Measurements from ENCODE around the gene TEX19.

The TEX19 gene

DNA sequence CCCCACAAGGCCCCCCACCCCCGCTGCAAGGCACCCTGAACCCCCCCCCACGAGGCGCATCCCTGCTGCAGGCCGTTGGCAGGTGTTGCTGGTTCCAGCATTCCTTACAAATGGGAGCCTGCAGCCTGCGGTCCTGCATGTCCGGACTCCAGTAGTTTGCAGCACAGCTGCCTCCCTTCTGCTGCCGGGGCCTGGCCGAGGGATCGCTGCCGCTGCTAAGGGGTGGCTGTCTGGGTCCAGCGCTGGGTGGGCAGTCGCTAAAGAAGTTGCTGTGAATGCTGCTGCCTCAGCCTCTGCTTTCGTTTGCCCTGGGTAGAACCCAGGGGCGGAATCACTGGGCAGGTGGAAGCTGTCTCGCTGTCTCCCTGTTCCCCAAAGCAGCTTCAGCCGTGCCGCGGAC lies 24.4 kb downstream of the TEX19 start:
- no peak overlapping the region for H3K4me3 ChIP-seq (ENCODE audit: control insufficient read depth, low read depth, low read length)
- TF ChIP-seq, protein P1, sequence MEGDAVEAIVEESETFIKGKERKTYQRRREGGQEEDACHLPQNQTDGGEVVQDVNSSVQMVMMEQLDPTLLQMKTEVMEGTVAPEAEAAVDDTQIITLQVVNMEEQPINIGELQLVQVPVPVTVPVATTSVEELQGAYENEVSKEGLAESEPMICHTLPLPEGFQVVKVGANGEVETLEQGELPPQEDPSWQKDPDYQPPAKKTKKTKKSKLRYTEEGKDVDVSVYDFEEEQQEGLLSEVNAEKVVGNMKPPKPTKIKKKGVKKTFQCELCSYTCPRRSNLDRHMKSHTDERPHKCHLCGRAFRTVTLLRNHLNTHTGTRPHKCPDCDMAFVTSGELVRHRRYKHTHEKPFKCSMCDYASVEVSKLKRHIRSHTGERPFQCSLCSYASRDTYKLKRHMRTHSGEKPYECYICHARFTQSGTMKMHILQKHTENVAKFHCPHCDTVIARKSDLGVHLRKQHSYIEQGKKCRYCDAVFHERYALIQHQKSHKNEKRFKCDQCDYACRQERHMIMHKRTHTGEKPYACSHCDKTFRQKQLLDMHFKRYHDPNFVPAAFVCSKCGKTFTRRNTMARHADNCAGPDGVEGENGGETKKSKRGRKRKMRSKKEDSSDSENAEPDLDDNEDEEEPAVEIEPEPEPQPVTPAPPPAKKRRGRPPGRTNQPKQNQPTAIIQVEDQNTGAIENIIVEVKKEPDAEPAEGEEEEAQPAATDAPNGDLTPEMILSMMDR (conservative IDR thresholded peaks at IDR 0.05; ENCODE audit: control insufficient read depth, insufficient read depth, low read depth, low read length) = no peak
- no peak for DNase-seq (ENCODE audit: low read depth)

- TF ChIP-seq, protein P1 (conservative IDR thresholded peaks at IDR 0.05; ENCODE audit: control insufficient read depth, insufficient read depth, low read depth, low read length) = no peak
- no peak overlapping the region for H3K4me3 ChIP-seq (ENCODE audit: control insufficient read depth, low read depth, low read length)
- DNase-seq (ENCODE audit: low read depth) = no peak
These were observed 25.1 kb downstream of the TEX19 start for GRCh38 chr17:82384051-82384729.

DNA sequence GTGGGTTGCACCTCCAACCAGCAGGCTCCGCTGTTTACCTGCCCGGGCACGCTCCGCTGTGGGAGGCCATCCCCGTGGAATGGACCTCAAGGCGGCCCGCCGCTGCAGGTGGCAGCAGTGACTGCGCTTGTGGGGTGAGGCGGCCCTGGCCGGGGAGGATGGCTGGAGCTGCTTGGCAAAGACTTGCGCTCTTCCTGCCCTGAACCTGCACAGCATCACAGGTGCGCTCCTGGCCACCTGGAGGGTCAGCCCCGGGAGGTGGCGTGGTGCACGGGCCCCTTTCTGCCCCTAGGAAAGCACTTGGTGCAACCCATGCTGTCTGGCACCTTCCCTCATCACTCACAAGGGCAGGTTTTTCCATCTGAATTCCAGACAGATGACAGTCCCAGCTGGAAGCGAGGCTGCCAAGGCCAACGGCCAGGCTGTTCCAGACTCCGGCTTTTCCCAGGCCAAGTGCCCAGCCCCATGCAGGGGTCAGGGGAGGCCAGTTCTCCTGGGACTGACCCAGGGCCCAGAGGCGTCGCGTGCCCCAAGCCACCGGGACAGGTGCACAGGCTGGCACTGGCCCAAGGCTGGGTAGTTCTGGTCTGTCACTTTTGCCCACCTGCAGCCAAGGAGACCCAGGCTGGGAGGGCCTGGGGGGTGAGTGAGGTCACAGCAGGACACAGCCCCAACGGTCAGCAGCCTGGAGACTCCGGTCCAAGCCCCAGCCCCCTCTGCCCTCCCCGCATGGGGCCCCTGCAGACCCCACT lies 25.9 kb downstream of the TEX19 start:
- DNase-seq (ENCODE audit: low read depth) = peak; percentile 75
- no peak overlapping the region for H3K4me3 ChIP-seq (ENCODE audit: control insufficient read depth, low read depth, low read length)
- TF ChIP-seq, protein P1 (conservative IDR thresholded peaks at IDR 0.05; ENCODE audit: control insufficient read depth, insufficient read depth, low read depth, low read length) = no peak

- no peak for DNase-seq (ENCODE audit: low read depth)
- no peak overlapping the region for H3K4me3 ChIP-seq (ENCODE audit: control insufficient read depth, low read depth, low read length)
- TF ChIP-seq, protein P1 (conservative IDR thresholded peaks at IDR 0.05; ENCODE audit: control insufficient read depth, insufficient read depth, low read depth, low read length) = no peak
These were observed 26.7 kb downstream of the TEX19 start for GRCh38 chr17:82385559-82386254.

- H3K4me3 ChIP-seq (ENCODE audit: control insufficient read depth, low read depth, low read length) = no peak overlapping the region
- TF ChIP-seq, protein P1 (conservative IDR thresholded peaks at IDR 0.05; ENCODE audit: control insufficient read depth, insufficient read depth, low read depth, low read length) = no peak
- DNase-seq (ENCODE audit: low read depth) = no peak
These were observed 27.3 kb downstream of the TEX19 start for GRCh38 chr17:82386255-82386831.

- no peak for DNase-seq (ENCODE audit: low read depth)
- H3K4me3 ChIP-seq (ENCODE audit: control insufficient read depth, low read depth, low read length) = no peak overlapping the region
- TF ChIP-seq, protein P1 (conservative IDR thresholded peaks at IDR 0.05; ENCODE audit: control insufficient read depth, insufficient read depth, low read depth, low read length) = no peak
These were observed 28.0 kb downstream of the TEX19 start for GRCh38 chr17:82386881-82387704.

Measured in fibroblast of mammary gland (primary cell).